NT2/D1 (cell line): ENCODE results near the gene KRT78.

Experiments used
- DNase-seq: peaks from one replicate; pipeline ENCODE4 v3.0.0-alpha.2; 2011; ENCODE audit warnings: low read depth, low spot score
- H3K27me3 ChIP-seq: 2 replicates; pipeline ENCODE4 v1.6.0; 2011; ENCODE audit warnings: mild to moderate bottlenecking; ENCODE audit not compliant: insufficient read length, insufficient read depth
- H3K36me3 ChIP-seq: 2 replicates; pipeline ENCODE4 v1.6.1; 2011; ENCODE audit warnings: mild to moderate bottlenecking, low read length, mixed read lengths; ENCODE audit not compliant: insufficient read depth, insufficient read length
- H3K4me1 ChIP-seq: 2 replicates; pipeline ENCODE4 v1.5.1; 2011; ENCODE audit not compliant: insufficient read depth, insufficient read length
- H3K4me3 ChIP-seq: 2 replicates; pipeline ENCODE4 v1.5.1; 2011; ENCODE audit warnings: low read depth; ENCODE audit not compliant: insufficient read length
- H3K9ac ChIP-seq: 2 replicates; pipeline ENCODE4 v1.6.0; 2011; ENCODE audit warnings: low read depth; ENCODE audit not compliant: insufficient read length
- H3K9me3 ChIP-seq: 2 replicates; pipeline ENCODE4 v1.5.1; 2011; ENCODE audit warnings: mild to moderate bottlenecking, low read length; ENCODE audit not compliant: insufficient read depth
- SUZ12 ChIP-seq: IDR thresholded peaks from 2 replicates; pipeline ENCODE4 v1.6.1; 2011; ENCODE audit not compliant: insufficient read length, insufficient read depth; ENCODE audit errors: extremely low read depth
- YY1 ChIP-seq: IDR thresholded peaks from 2 replicates; pipeline ENCODE4 v1.6.1; 2011; ENCODE audit not compliant: insufficient read length, insufficient read depth
- ZNF274 ChIP-seq: IDR thresholded peaks from 2 replicates; pipeline ENCODE4 v1.6.1; 2011; ENCODE audit warnings: mild to moderate bottlenecking, low read depth, low read length

KRT78 gene

GRCh38 chr12:52806169-52806811, 42.5 kb downstream of the KRT78 start:
- peaks cover 10% of the 10 kb centered on the region for H3K4me1 ChIP-seq
- no peaks in the 10 kb centered on the region for H3K27me3 ChIP-seq
- no peak for DNase-seq
- no peaks in the 10 kb centered on the region for H3K9me3 ChIP-seq
- H3K36me3 ChIP-seq, result no peaks in the 10 kb centered on the region
- TF ChIP-seq ZNF274, result no peak
- no peak for TF ChIP-seq YY1
- TF ChIP-seq SUZ12, result no peak
- H3K9ac ChIP-seq, result no peak overlapping the region
- H3K4me3 ChIP-seq, result no peak overlapping the region

- H3K4me1 ChIP-seq, result peaks cover 10% of the 10 kb centered on the region
- no peak for DNase-seq
- TF ChIP-seq YY1, result no peak
- no peak for TF ChIP-seq SUZ12
- TF ChIP-seq ZNF274, result no peak
- H3K9ac ChIP-seq, result no peak overlapping the region
- no peaks in the 10 kb centered on the region for H3K27me3 ChIP-seq
- H3K9me3 ChIP-seq, result no peaks in the 10 kb centered on the region
- H3K4me3 ChIP-seq, result no peak overlapping the region
- no peaks in the 10 kb centered on the region for H3K36me3 ChIP-seq
Measured at GRCh38 chr12:52805739-52806138, 43.1 kb downstream of the KRT78 start.

GRCh38 chr12:52805000-52805399, 43.8 kb downstream of the KRT78 start:
- DNase-seq, result peak; percentile 63
- H3K27me3 ChIP-seq, result no peaks in the 10 kb centered on the region
- no peaks in the 10 kb centered on the region for H3K9me3 ChIP-seq
- TF ChIP-seq ZNF274 (no peak), SUZ12 (no peak), YY1 (no peak)
- no peaks in the 10 kb centered on the region for H3K36me3 ChIP-seq
- H3K4me1 ChIP-seq, result peaks cover 10% of the 10 kb centered on the region
- no peak overlapping the region for H3K9ac ChIP-seq
- H3K4me3 ChIP-seq, result no peak overlapping the region

GRCh38 chr12:52802442-52802841, 46.4 kb downstream of the KRT78 start:
- H3K9ac ChIP-seq, result no peak overlapping the region
- H3K27me3 ChIP-seq, result no peaks in the 10 kb centered on the region
- TF ChIP-seq ZNF274, result no peak
- no peak for TF ChIP-seq YY1
- TF ChIP-seq SUZ12, result no peak
- no peaks in the 10 kb centered on the region for H3K36me3 ChIP-seq
- DNase-seq, result no peak
- H3K4me3 ChIP-seq, result no peak overlapping the region
- peaks cover 17% of the 10 kb centered on the region for H3K4me1 ChIP-seq
- no peaks in the 10 kb centered on the region for H3K9me3 ChIP-seq

GRCh38 chr12:52801773-52802172, 47.0 kb downstream of the KRT78 start:
- H3K9ac ChIP-seq, result no peak overlapping the region
- H3K36me3 ChIP-seq, result no peaks in the 10 kb centered on the region
- TF ChIP-seq SUZ12 (no peak), YY1 (no peak), ZNF274 (no peak)
- H3K27me3 ChIP-seq, result no peaks in the 10 kb centered on the region
- H3K9me3 ChIP-seq, result no peaks in the 10 kb centered on the region
- peaks cover 16% of the 10 kb centered on the region for H3K4me1 ChIP-seq
- no peak overlapping the region for H3K4me3 ChIP-seq
- DNase-seq, result no peak

- TF ChIP-seq SUZ12, result no peak
- no peak for TF ChIP-seq ZNF274
- no peak for TF ChIP-seq YY1
- no peaks in the 10 kb centered on the region for H3K9me3 ChIP-seq
- H3K27me3 ChIP-seq, result no peaks in the 10 kb centered on the region
- H3K4me3 ChIP-seq, result no peak overlapping the region
- no peak overlapping the region for H3K9ac ChIP-seq
- DNase-seq, result no peak
- H3K36me3 ChIP-seq, result no peaks in the 10 kb centered on the region
- H3K4me1 ChIP-seq, result peaks cover 10% of the 10 kb centered on the region
Measured at GRCh38 chr12:52800259-52800917, 48.4 kb downstream of the KRT78 start.

- no peaks in the 10 kb centered on the region for H3K36me3 ChIP-seq
- H3K9ac ChIP-seq, result no peak overlapping the region
- H3K9me3 ChIP-seq, result no peaks in the 10 kb centered on the region
- H3K4me1 ChIP-seq, result peaks cover 10% of the 10 kb centered on the region
- no peak overlapping the region for H3K4me3 ChIP-seq
- DNase-seq, result no peak
- no peak for TF ChIP-seq SUZ12
- TF ChIP-seq ZNF274, result no peak
- no peak for TF ChIP-seq YY1
- no peaks in the 10 kb centered on the region for H3K27me3 ChIP-seq
Measured at GRCh38 chr12:52799505-52800211, 49.1 kb downstream of the KRT78 start.
